Esophagus muscularis mucosa (tissue), 4 donors: ENCODE results near the gene CRHBP.
"Not testable (repeated sequence)": the region's sequence is repeated elsewhere in the genome, so short reads cannot be mapped to it uniquely, and the experiment has no call there.

ENCODE experiments used
- CTCF ChIP-seq, 3 experiments: fragments of 200-600 bp in 2 of 3; fragments of 450-650 bp in 1 of 3; sonication (generic) in 2 of 3; IDR thresholded peaks; one replicate each; pipeline ENCODE4 v1.5.1; 2017 to 2019; ENCODE audit warnings: antibody characterized with exemption in 3 of 3, mild to moderate bottlenecking in 2 of 3, moderate library complexity in 1 of 3
- EP300 ChIP-seq: sonication (generic); formaldehyde crosslinking; IDR thresholded peaks from one replicate; pipeline ENCODE4 v1.6.1; 2017; ENCODE audit warnings: antibody characterized with exemption
- POLR2A ChIP-seq: fragments of 450-650 bp; IDR thresholded peaks from one replicate; pipeline ENCODE4 v1.6.1; 2017; ENCODE audit warnings: antibody characterized with exemption, moderate library complexity, mild to moderate bottlenecking, low read depth

GRCh38 chr5:76993436-76993835 is 40.6 kb downstream of the CRHBP start:
- not testable (repeated sequence) for TF ChIP-seq POLR2A; CTCF (IDR thresholded peaks at IDR 0.05); EP300
